Kidney glomerular epithelial cell (primary cell): ENCODE measurements around the gene PBX3.
"Not testable (repeated sequence)": the region's sequence is repeated elsewhere in the genome, so short reads cannot be mapped to it uniquely, and the experiment has no call there.

Experiments used
- DNase-seq: peaks from one replicate; lab custom pipeline; 2025; lab: John Stamatoyannopoulos, UW

Gene PBX3

GRCh38 chr9:125749287-125749935 lies 2.2 kb downstream of the PBX3 start:
- DNase-seq = no peak

- no peak for DNase-seq
Observed at GRCh38 chr9:125749951-125750626, 2.9 kb downstream of the PBX3 start.

GRCh38 chr9:125750627-125751011 lies 3.4 kb downstream of the PBX3 start:
- no peak for DNase-seq

GRCh38 chr9:125752070-125752628 lies 5.0 kb downstream of the PBX3 start:
- DNase-seq = no peak

- DNase-seq = no peak
Observed at GRCh38 chr9:125754096-125754495, 6.9 kb downstream of the PBX3 start.

GRCh38 chr9:125755340-125755739 lies 8.2 kb downstream of the PBX3 start:
- DNase-seq = no peak

GRCh38 chr9:125756518-125756917 lies 9.3 kb downstream of the PBX3 start:
- DNase-seq = no peak

- DNase-seq = no peak
Observed at GRCh38 chr9:125757834-125758233, 10.7 kb downstream of the PBX3 start.

- DNase-seq = no peak
Observed at GRCh38 chr9:125758986-125759763, 12.0 kb downstream of the PBX3 start.

GRCh38 chr9:125759764-125760129 lies 12.6 kb downstream of the PBX3 start:
- DNase-seq = no peak

- no peak for DNase-seq
Observed at GRCh38 chr9:125760537-125760936, 13.4 kb downstream of the PBX3 start.

- DNase-seq = no peak
Observed at GRCh38 chr9:125761676-125762450, 14.7 kb downstream of the PBX3 start.

GRCh38 chr9:125763394-125763801 lies 16.2 kb downstream of the PBX3 start:
- no peak for DNase-seq

GRCh38 chr9:125764198-125764597 lies 17.0 kb downstream of the PBX3 start:
- DNase-seq = no peak

GRCh38 chr9:125766468-125767221 lies 19.5 kb downstream of the PBX3 start:
- no peak for DNase-seq

GRCh38 chr9:125767349-125767748 lies 20.2 kb downstream of the PBX3 start:
- no peak for DNase-seq

- no peak for DNase-seq
Observed at GRCh38 chr9:125768803-125769202, 21.6 kb downstream of the PBX3 start.

- no peak for DNase-seq
Observed at GRCh38 chr9:125771037-125771436, 23.9 kb downstream of the PBX3 start.

- no peak for DNase-seq
Observed at GRCh38 chr9:125772740-125773139, 25.6 kb downstream of the PBX3 start.

- no peak for DNase-seq
Observed at GRCh38 chr9:125774106-125774505, 26.9 kb downstream of the PBX3 start.

GRCh38 chr9:125776789-125777188 lies 29.6 kb downstream of the PBX3 start:
- not testable (repeated sequence) for DNase-seq
